ENCODE results near the gene ERCC6L2. TPM values are rescaled to one million over a fixed set of nuclear protein-coding genes. Genes with fewer than 3 reads are reported as not detected.
A peak's percentile ranks its signal among the peaks of the same experiment; 100 is the strongest.

ERCC6L2 gene
- total and polyA plus RNA-seq, 2 donors (not counting 3 experiments of a cell fraction or from before 2014, with no cell fraction given): 4.7 to 31.8 TPM

- Histone ChIP-seq H3K27me3 (ENCODE audit: control insufficient read depth in 2 of 2, insufficient read depth in 2 of 2, low read length in 2 of 2) (no peaks in the 10 kb centered on the region), H3K9me1 (replicated peaks; ENCODE audit: control insufficient read depth, extremely low read depth, insufficient read depth, low read length) (no peaks in the 10 kb centered on the region), H3K9ac (replicated peaks; ENCODE audit: extremely low read depth, insufficient read depth, low read length) (no peak overlapping the region), H3K4me3 (replicated peaks in 1 of 3; ENCODE audit: insufficient read depth in 1 of 3, low read depth in 1 of 3, low read length in 3 of 3) (no peak overlapping the region), H2AFZ (ENCODE audit: low read depth, low read length) (no peak overlapping the region), H3K4me2 (ENCODE audit: insufficient read depth, low read length) (no peak overlapping the region), H3K9me3 (replicated peaks; ENCODE audit: control insufficient read depth, insufficient read depth, low read length) (no peaks in the 10 kb centered on the region), H3K79me2 (ENCODE audit: control insufficient read depth, insufficient read depth, low read length) (no peaks in the 10 kb centered on the region), H3K4me1 (ENCODE audit: control insufficient read depth, extremely low read depth, insufficient read depth, low read length) (no peaks in the 10 kb centered on the region), H3K27ac (ENCODE audit: insufficient read depth, low read depth, low read length) (no peak overlapping the region), H4K20me1 (replicated peaks; ENCODE audit: control insufficient read depth, extremely low read depth, insufficient read depth, low read length) (no peaks in the 10 kb centered on the region), H3K36me3 (ENCODE audit: control insufficient read depth in 2 of 2, extremely low read depth in 1 of 2, insufficient read depth in 2 of 2, low read length in 2 of 2) (peaks cover 4 to 10% of the 10 kb centered on the region in 2 experiments)
- CTCF ChIA-PET: no interaction called here
- dilution Hi-C loops (cut with MboI; ENCODE audit: extremely low pct_ligation_motif_present, low sequenced_read_pairs): no loop called here
- intact Hi-C loops (cut with micrococcal nuclease): no loop called here
- TF ChIP-seq MYC (IDR thresholded peaks at IDR 0.05; ENCODE audit: low read depth, low read length) (no peak), FOS (IDR thresholded peaks at IDR 0.05; ENCODE audit: borderline replicate concordance, insufficient read depth, low read length) (no peak), CTCF (IDR thresholded peaks at IDR 0.05; ENCODE audit: extremely low read depth in 1 of 2, insufficient read depth in 1 of 2, low read depth in 1 of 2, low read length in 2 of 2) (no peak), GATA2 (IDR thresholded peaks at IDR 0.05; ENCODE audit: insufficient read depth, insufficient read length, low read depth, low read length) (no peak), MAX (IDR thresholded peaks at IDR 0.05; ENCODE audit: insufficient read depth, insufficient read length) (no peak)
- FAIRE-seq: no peak
- no TSS peak for BruUV-seq (replicated peaks)
- DNase-seq (ENCODE audit: low read depth, low spot score): no peak
- POLR2A ChIA-PET: no interaction called here
Observed at GRCh38 chr9:95920017-95920416, 44.5 kb downstream of the ERCC6L2 start.

- DNase-seq (ENCODE audit: low read depth, low spot score): peak; percentile 4
- Histone ChIP-seq H3K79me2 (ENCODE audit: control insufficient read depth, insufficient read depth, low read length) (no peaks in the 10 kb centered on the region), H4K20me1 (replicated peaks; ENCODE audit: control insufficient read depth, extremely low read depth, insufficient read depth, low read length) (no peaks in the 10 kb centered on the region), H2AFZ (ENCODE audit: low read depth, low read length) (no peak overlapping the region), H3K4me3 (replicated peaks in 1 of 3; ENCODE audit: insufficient read depth in 1 of 3, low read depth in 1 of 3, low read length in 3 of 3) (no peak overlapping the region), H3K9me1 (replicated peaks; ENCODE audit: control insufficient read depth, extremely low read depth, insufficient read depth, low read length) (no peaks in the 10 kb centered on the region), H3K9me3 (replicated peaks; ENCODE audit: control insufficient read depth, insufficient read depth, low read length) (no peaks in the 10 kb centered on the region), H3K9ac (replicated peaks; ENCODE audit: extremely low read depth, insufficient read depth, low read length) (no peak overlapping the region), H3K4me2 (ENCODE audit: insufficient read depth, low read length) (no peak overlapping the region), H3K27me3 (ENCODE audit: control insufficient read depth in 2 of 2, insufficient read depth in 2 of 2, low read length in 2 of 2) (no peaks in the 10 kb centered on the region), H3K4me1 (ENCODE audit: control insufficient read depth, extremely low read depth, insufficient read depth, low read length) (no peaks in the 10 kb centered on the region), H3K36me3 (ENCODE audit: control insufficient read depth in 2 of 2, extremely low read depth in 1 of 2, insufficient read depth in 2 of 2, low read length in 2 of 2) (peaks cover 3 to 10% of the 10 kb centered on the region in 2 experiments), H3K27ac (ENCODE audit: insufficient read depth, low read depth, low read length) (no peak overlapping the region)
- intact Hi-C loops (cut with micrococcal nuclease): no loop called here
- CTCF ChIA-PET: no interaction called here
- POLR2A ChIA-PET: no interaction called here
- no peak for TF ChIP-seq MAX (IDR thresholded peaks at IDR 0.05; ENCODE audit: insufficient read depth, insufficient read length)
- TF ChIP-seq FOS (IDR thresholded peaks at IDR 0.05; ENCODE audit: borderline replicate concordance, insufficient read depth, low read length): no peak
- TF ChIP-seq POLR2A (IDR thresholded peaks at IDR 0.05; ENCODE audit: low read depth, low read length): no peak
- TF ChIP-seq CTCF (IDR thresholded peaks at IDR 0.05; ENCODE audit: extremely low read depth in 1 of 2, insufficient read depth in 1 of 2, low read depth in 1 of 2, low read length in 2 of 2): no peak
- TF ChIP-seq JUN (IDR thresholded peaks at IDR 0.05; ENCODE audit: borderline replicate concordance, insufficient read depth, insufficient read length, low read depth): no peak
- no peak for TF ChIP-seq POLR2AphosphoS5 (IDR thresholded peaks at IDR 0.05; ENCODE audit: insufficient read depth, low read depth, low read length)
- no peak for TF ChIP-seq EZH2 (IDR thresholded peaks at IDR 0.05; ENCODE audit: borderline replicate concordance, low read depth, low read length, severe bottlenecking)
- no peak for TF ChIP-seq MYC (IDR thresholded peaks at IDR 0.05; ENCODE audit: low read depth, low read length)
- no peak for TF ChIP-seq GATA2 (IDR thresholded peaks at IDR 0.05; ENCODE audit: insufficient read depth, insufficient read length, low read depth, low read length)
- BruUV-seq (replicated peaks): no TSS peak
- no peak for FAIRE-seq
- dilution Hi-C loops (cut with MboI; ENCODE audit: extremely low pct_ligation_motif_present, low sequenced_read_pairs): no loop called here
Observed at GRCh38 chr9:95923794-95924193, 48.3 kb downstream of the ERCC6L2 start.
